HK-2 (cell line): ENCODE results near the gene HIVEP3.

ENCODE experiments used
- DNase-seq: peaks from one replicate; pipeline ENCODE4 v3.0.0-alpha.2; 2018; ENCODE audit not compliant: unreplicated experiment

HIVEP3 gene

DNA sequence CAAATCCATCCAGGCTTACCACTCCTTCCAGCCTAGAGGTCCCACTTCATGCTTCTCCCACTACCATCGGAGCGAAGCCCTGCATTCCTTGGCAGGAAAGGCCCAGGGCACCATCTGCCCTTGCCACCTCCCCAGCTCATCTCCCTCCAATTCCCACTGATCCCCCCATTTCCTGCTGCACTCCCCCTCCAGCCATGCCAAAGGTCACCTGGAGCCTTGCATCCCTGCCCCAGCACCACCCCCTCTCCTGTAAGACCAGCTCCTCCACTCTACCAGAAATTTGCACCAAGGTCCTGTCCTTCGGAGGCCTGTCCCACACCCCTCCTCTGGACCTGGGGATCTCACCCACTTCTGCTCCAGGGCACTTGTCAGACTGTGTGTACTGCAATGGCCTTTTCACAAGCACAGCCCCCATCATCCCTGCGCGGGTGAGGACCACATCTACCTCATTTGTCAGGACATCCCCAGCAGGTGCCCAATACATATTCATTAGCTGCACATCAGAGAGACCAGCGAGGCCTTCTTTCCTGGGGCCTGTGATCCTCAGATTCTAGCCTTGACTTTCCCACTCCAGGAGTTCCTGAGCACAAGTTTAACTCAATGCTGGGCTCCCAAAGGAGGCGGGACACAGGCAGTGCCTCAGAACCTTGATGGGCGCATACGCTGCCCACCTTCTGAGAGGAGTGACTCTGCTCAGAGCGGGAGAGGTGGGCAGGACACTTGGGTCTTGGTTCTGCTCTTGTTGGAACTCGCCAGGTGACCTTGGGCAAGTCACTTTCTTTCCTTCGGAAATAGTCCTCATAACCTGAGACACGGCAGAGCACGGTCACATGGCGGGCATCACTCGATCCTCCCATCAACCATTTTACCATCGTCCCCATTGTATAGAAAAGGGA, 384.3 kb downstream of the HIVEP3 start:
- DNase-seq, result no peak

DNA sequence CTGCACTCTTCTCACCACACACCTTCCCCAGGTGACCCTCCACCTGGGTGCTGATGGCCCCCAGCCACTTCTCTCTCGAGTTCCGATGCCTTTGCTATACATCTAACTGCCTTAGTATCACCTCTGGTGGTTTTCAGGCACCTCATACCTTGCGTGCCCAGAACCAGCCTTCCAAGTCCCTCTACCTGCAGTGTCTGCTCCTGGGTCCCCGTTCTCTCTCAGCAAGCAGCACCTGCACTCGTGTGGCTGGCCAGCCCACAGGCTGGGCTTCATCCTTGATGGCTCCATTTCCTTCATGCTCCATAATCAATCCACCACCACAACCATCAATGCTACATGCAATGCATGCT, 385.0 kb downstream of the HIVEP3 start:
- DNase-seq, result no peak

DNA sequence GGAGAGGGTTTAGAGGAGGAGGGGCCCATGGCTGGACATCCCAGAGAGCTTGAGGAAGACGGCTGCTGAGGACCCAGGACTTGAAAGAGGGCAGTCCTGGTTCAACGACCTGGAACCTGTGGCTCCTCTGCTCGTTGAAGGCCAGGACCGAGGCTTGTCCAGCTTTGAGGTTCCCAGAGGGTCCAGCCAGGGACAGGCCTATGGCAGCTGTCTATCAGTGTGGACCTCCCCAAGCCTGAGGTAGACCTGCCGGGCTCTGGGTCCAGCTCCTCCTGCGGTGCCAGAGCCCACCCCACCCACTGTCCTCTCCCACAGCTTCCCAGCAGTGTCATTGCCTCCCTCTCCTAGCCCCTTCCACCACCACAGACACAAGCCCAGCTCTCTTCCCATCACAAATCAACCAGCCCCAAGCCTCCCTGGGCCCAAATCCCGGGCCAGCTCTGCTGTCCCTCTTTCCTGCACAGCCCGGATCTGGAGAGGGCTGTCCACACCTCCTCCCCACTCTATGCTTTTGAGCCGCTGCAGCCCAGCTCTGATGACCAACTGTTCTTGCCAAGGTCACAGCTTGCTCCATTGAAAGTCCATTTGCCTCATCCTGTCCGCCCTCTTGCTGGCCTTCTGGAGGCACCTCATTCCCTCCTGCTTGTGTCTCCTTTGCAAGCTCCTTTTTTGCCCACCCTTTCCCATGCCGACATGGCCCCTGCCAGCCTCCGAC, 385.5 kb downstream of the HIVEP3 start:
- no peak for DNase-seq

DNA sequence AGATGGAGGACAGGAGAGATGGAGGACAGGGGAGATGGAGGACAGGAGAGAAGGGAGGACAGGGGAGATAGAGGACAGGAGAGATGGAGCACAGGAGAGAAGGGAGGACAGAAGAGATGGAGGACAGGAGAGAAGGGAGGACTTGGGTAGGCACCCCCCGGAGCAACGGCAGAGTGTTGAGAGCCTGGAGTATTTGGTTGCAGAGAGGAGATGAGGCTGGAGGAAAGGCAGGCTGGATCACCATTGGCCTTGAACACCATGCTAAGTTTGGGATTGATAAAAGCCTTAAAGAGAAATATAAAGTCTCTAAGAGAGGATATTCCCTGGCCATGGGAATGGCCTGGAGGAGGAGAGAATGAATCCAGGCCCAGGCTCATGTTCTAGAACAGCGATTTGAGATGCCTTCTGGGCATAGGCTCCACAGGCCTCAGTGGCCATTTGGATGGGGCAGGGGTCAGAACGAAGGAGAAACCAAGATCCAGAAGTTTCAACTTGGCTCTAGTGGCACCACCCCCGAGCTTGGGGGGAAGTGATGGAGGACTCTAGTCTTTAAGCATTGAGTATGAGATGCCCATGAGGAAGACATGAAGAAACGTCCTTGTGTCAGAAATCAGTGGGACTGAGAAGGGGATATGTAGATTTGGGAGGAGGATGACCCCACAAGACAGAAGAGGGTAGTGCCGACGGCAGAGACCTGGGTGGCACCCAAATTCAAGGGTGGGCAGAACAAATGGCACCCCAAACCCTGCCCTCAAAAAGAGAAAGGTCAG, 386.3 kb downstream of the HIVEP3 start:
- no peak for DNase-seq

DNA sequence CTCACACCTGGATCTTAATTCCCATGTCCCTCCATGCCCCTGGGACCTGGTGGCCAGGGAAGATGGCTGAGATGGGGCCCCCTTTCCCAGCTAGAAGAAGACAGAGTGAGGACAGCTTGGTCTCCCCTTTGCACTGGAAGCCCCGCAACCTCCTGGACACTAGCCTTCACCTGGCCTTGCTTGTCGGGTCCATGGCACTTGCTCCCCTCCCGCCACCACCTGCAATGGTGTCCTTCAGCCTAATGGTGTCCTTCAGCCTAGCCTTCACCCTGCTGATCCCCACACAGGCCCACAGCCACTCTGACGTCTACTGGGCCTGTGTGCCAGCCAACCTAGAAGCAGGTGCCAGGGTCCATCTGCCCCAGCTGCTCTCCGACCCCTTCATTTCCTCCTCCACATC, 388.3 kb downstream of the HIVEP3 start:
- no peak for DNase-seq

DNA sequence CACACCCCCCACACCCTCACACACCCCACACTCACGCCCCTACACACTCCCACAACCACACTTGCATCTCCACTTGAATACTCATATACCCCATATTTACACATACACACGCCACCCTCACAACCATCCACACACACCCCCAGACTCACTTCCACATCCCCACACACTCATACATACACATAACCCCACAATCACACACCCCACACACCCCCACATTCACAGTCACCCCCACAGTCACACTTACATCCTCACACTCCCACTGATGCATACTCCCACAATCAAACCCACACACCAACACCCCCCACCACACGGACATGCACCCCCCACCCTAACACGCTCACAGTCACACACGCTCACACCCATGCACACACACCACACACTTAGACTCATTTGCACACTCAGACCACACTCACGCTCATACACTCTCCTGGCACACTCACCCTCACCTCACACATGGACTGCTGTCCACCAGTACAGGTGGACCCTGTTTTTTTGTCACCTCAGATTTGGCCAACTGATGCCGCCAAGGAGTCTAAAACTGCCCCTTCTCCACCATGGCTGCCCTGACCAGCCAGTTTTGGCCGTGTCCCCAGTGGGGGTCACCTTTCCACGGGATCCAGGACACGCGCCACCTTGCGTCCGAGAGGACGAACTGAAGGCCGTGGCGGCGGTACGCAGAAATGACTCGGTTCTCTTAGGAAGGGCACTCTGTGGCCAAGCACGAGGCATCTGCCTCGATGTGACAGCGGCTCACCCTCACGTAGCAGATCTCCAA, 388.9 kb downstream of the HIVEP3 start:
- no peak for DNase-seq

DNA sequence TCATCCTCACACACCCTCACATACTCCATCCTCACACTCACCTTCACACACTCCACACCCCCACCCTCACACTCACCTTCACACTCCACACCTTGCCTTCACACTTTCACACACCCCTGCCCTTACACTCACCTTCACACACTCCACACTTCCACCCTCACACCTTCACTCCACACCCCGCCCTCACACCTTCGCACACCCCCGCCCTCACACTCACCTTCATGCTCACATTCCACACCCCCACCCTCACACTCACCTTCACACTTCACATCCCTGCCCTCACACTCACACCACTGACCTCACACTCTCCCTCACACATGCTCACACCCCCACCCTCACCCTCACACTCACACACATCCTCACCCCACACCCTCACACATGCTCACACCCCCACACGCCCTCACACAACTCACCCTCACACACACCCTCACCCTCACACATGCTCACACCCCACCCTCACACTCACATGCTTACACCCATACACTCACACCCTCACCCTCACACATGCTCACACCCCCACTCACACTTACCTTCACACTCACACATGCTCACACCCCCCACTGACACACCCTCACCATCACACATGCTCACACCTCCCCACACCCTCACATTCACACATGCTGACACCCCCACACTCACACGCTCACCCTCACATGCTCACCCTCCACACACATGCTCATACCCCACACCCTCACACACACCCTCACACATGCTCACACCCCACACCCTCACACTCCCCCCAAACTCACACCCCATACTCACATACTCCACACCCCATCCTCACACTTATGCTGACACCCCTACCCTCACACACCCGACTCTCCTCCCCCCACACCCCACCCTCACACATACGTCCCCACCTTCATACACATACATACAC, 389.8 kb downstream of the HIVEP3 start:
- DNase-seq, result no peak

DNA sequence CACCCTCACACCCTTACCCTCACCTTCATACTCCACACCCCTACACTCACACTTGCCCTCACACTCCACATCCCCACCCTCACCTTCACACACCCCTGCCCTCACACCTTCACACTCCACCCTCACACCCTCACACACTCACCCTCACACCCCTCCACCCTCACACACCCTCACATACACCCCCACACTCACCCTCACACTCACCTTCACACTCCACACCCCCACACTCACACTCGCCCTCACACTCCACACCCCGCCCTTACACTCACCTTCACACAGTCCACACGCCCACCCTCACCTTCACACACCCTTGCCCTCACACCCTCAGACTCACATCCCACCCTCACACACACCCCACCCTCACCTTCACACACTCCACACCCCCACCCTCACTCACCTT, 390.6 kb downstream of the HIVEP3 start:
- DNase-seq, result no peak

DNA sequence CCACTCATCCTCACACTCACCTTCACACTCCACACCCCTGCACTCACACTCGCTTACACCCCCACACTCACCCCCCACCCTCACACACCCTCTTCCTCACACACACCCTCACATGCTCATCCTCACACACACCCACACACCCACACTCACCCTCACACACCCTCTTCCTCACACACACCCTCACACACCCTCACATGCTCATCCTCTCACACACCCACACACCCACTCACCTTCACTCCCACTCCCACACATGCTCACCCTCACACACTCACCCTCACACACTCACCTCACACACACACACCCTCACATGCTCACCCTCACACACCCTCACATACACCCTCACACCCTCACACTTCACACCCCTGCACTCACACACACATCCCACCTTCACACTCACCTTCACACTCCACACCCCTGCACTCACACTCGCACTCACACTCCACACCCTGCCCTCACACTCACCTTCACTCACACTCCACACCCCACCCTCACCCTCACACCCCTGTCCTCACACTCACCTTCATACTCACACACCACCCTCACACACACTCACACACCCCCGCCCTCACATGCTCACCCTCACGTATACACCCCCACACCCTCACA, 391.7 kb downstream of the HIVEP3 start:
- no peak for DNase-seq

DNA sequence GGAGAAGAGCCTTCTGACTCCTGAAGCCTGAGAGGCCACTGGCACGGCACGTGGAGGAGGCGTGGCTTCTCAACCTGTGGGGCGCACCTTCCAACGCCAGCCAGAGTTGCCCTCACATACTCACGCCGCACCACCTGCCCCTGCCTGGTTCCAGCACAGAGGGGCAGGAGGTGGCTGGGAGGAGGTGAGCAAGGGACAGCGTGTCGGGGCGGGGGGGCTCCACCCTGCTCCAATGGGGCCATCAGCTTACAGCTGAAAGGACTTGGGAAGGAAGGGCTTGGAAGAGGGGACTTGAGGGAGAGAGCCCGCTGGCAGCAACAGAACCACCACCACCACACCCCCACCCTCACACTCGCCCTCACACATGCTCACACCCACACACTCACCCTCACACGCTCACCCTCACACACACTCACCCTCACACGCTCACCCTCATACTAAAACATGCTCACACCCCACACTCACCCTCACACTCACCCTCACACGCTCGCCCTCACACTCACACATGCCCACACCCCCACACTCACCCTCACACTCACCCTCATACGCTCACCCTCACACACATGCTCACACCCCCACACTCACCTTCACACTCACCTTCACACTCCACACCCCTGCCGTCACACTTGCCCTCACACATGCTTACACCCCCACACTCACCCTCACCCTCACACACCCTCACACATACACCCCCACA, 392.7 kb downstream of the HIVEP3 start:
- DNase-seq, result no peak

DNA sequence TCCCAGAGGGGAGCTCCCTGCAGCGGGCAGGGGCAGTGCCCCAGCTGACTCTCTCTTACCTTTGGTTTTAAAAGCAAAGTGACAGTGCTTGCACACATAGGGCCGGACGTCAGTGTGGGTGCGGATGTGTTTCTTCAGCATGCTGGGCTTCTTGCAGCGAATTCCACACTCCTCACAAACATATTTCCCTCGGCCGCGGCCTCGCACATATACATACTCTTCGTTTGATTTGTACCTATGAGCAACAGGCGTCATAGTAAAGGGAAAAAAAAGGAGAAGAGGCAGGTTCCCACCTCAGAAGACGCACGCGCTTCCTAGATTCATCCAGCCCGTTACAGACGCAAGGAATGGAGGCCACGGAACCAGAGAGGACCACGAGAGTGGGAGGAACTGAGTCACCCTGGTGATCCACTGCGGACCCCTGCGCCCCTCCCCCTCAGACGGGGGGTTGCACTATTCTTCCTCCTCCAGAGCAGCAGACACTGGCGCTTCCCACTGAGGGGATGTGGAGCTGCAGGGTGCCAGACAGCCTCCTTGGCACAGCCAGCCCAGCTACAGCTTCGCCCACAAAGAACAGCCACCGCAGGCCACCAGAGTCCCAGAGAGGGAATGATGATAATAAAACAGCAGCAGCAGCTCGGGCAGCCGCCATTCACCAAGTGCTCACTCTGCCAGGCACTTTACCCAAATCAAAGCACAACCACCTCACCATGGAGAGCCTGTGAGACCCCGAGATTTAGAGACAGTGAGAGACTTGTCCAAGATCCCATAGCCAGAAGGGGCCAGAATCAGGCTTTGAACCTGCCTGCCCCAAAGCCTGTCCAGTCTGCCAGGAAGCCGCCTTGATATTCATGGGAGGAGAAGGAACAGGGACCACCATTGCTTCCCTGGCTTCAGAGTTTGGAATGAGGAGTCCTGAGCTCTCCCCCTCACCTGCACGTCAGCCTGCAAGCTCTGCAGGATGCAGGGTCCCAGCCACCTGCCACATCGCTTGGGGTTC, 393.7 kb downstream of the HIVEP3 start:
- no peak for DNase-seq

DNA sequence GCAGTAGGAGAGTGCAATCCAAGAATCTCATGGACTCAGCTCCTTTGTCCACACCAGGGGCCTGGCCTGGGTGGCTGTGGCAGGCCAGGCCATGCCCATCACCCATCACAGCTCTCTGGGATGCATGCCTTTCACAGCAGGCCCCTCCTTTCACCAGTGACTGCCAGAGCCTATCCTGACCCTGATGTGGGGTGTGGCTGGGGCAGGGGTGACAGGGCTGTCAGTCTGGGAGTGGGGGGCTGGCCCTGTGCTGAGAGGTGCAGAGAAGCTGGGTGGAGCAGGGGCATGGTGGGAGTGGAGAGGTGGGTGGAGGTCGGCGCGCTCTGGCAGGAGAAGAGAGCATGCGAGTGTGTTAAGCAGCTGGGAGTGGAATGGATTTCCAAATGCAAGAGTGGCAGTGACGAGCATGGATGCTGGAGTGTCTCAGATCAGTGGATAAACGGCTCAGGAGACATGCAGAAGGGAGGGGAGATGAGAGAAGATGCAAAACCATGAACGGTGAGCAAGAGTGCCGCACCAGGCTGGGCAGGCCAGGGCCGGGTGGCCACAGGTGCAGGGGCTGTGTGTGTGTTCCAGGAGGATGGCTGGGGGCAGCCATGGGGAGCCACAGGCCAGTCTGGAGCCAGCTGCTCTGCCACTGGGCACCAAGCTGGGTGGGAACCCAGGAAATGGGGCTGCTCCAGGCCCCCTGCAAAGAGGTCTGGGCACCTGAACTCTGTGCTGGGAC, 394.6 kb downstream of the HIVEP3 start:
- no peak for DNase-seq

DNA sequence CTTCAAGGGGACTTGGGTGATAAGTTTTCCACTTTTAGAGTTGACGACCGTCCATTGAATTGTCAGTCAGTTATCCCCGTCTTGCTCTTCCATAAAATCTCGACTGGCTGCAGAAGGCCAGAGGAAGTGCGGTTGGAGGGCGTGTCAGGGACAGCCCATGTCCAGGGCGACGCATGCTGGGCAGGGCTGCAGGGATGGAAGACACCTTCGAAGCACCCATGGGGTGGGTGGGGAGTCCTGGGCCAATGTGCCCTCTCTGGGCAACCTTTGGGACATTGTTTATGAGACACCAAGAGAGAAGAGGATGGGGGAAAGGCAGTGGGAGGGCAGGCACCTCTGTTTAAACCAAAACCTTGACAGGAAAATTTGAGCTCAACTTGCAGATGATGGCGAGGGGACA, 395.7 kb downstream of the HIVEP3 start:
- no peak for DNase-seq

DNA sequence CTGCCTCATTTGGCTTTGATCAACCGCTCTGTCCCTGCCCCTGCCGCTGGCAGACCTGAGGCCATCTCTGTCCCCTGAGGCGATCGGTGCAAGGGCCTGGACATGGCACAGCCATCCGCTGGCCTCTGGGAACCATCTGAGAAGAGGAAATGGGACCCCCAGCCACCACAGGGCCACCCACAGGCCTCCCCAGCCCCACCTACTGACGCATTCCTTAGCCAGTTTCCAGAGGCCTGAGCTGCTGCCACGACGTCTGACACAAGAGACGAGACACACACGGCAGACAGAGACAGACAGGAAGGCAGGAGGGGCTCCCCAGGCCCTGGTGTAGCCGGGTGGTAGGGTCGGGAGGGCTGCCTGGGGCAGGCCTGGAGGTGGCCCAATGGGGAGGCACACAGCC, 397.0 kb downstream of the HIVEP3 start:
- DNase-seq, result no peak

DNA sequence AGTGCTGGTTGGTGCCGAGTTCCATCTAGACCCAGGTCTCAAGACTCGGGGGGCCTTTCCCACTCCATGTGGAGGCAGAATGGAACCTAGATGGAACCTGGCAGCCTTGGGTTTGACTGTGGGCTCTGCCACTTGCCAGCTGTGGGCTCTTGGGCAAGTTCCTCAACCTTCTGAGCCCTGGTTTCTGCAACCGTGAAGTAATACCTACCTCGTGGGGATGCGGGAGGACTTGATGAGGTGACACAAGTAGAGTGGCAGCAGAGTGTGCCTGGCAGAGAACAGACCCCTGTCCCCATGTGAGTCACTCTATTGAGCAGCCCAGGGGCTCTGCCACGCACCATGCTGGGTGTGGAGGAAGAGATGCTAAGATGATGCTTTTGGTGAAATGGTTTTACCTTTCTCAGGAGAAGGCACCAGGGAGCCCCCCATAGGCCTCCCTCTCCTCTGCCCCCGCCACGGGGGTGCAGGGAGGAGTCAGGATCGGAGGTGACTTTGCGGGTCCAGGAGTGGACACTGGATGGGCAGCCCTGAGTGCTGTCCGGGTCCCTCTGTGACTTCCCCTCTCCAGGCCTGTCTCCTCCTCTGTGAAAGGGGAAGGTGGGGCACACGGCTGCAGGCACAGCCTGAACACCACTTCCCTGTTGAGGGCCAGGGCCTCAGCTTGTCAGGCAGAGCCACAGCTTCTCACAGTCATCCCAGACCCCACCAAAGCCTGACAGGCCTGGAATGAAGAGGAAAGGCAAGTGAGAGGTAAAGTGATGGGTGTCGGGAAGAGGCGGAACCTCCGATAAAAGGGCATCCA, 397.6 kb downstream of the HIVEP3 start:
- no peak for DNase-seq

DNA sequence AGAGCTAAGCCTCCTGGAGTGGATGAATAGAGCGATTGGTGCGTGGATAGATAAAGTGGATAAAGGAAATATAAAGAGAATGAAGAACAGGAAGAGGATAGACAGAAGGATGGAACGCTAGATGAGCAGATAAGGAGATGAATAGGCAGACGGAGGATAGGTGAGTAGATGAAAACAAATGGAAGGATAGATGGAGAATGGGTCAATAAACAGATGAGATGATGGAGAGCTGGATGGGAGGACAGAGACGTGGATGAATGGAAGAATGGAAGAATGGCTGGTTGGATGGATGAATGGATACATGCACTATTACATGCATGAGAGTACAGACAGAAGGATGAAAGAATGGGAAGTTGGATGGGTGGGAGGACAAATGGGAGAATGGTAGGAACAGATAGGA, 399.1 kb downstream of the HIVEP3 start:
- no peak for DNase-seq

DNA sequence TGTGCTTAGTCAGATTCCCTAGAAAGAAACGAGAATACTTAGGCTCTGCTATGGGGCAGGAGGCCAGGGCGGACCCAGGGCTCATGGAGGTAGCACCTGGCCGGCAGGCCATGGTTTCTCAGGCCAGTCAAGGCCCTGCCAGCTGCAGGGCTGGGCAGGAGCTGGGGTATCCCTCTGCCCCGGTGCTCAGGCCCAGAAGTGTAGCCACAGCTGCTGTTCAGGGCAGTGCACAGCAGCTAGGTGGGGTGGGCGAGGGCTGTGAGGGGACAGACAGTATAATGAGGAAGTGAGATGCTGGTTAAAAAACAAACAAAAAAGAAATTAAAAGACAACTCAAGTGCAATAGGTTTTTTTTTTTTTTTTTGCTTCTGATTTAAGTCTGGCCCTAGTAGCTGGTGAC, 400.3 kb downstream of the HIVEP3 start:
- DNase-seq, result no peak
